Measurements from ENCODE around the gene ZNF148. TPM values are rescaled to one million over a fixed set of nuclear protein-coding genes. Genes with fewer than 3 reads are reported as not detected.
"Not testable (repeated sequence)": the region's sequence is repeated elsewhere in the genome, so short reads cannot be mapped to it uniquely, and the experiment has no call there.

Gene ZNF148
- total RNA-seq, 6 experiments from 2014 or later = 14.3 to 22.6 (median 20.4) TPM

DNA sequence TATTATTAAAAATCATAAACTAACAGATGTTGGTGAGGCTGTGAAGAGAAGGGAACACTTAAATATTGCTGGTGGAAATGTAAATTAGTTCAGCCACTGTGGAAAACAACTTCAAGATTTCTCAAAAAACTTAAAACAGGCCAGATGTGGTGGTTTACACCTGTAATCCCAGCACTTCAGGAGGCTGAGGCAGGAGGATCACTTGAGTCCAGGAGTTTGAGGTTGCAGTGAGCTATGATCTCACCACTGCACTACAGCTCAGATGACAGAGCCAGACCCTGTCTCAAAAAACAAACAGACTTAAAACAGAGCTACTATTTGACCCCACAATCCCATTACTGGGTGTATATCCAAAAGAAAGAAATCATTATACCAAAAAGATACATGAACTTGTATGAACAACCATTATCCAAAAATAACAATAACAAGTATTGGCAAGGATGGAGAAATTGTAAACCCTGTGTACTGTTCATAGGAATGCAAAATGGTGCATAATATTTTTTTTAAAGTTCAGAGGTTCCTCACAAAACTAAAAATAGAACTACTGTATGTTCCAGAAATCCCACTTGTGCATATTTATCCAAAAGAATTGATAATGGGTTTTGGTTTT lies 25.5 kb downstream of the ZNF148 start:
- Histone ChIP-seq H3K9me3 (no peaks in the 10 kb centered on the region), H3K27ac (no peak overlapping the region)
- intact Hi-C loops (cut with DNase I) = no loop called here

GRCh38 chr3:125349055-125349454 lies 26.1 kb downstream of the ZNF148 start:
- no peak for DNase-seq
- H3K4me3 ChIP-seq = no peak overlapping the region
- no peak for TF ChIP-seq POLR2A (IDR thresholded peaks at IDR 0.05)
- TF ChIP-seq CTCF (IDR thresholded peaks at IDR 0.05) = no peak
- WGBS (ENCODE audit: insufficient coverage, low coverage, low lambda C conversion rate, missing lambda C conversion rate) = 26% methylated on average over 3 of the region's 3 CpGs
- no peaks in the 10 kb centered on the region for H3K27me3 ChIP-seq
- H3K4me1 ChIP-seq = peaks cover 0 to 35% (median 14%) of the 10 kb centered on the region in 4 donors
- H3K9me3 ChIP-seq = no peaks in the 10 kb centered on the region
- peak overlapping the region in 2 of 3 donors; percentile 8 to 29 for H3K27ac ChIP-seq
- peak in 3 of 4 donors; percentile 57 to 66 (median 58) for ATAC-seq
- intact Hi-C loops (cut with DNase I) = no loop called here
- no peaks in the 10 kb centered on the region for H3K36me3 ChIP-seq

More for the DNA sequence above, 25.5 kb downstream of the ZNF148 start:
- DNase-seq = no peak
- no peak overlapping the region for H3K4me3 ChIP-seq
- peaks cover 0 to 35% (median 14%) of the 10 kb centered on the region in 4 donors for H3K4me1 ChIP-seq
- no peaks in the 10 kb centered on the region for H3K36me3 ChIP-seq
- no peak for TF ChIP-seq POLR2A (IDR thresholded peaks at IDR 0.05)
- no peak for TF ChIP-seq CTCF (IDR thresholded peaks at IDR 0.05)
- H3K27me3 ChIP-seq = no peaks in the 10 kb centered on the region
- peak in 1 of 4 donors; percentile 17 for ATAC-seq

DNA sequence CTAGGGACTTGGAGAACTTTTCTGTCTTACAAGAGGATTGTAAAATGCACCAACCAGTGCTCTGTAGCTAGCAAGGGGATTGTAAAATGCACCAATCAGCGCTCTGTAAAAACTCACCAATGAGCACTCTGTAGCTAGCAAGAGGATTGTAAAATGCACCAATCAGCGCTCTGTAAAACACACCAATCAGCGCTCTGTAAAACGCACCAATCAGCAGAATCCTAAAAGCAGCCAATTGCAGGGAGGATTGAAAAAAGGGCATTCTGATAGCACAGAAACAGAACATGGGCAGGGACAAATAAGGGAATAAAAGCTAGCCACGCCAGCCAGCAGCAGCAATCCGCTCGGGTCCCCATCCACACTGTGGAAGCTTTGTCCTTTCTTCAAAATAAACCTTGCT lies 31.8 kb downstream of the ZNF148 start:
- H3K27me3 ChIP-seq; H3K27ac ChIP-seq; DNase-seq; H3K36me3 ChIP-seq; H3K4me3 ChIP-seq; intact Hi-C loops (cut with DNase I); H3K9me3 ChIP-seq; ATAC-seq: not testable (repeated sequence)
- WGBS (ENCODE audit: insufficient coverage, low coverage, low lambda C conversion rate, missing lambda C conversion rate) = 96% methylated on average over 5 of the region's 7 CpGs
- H3K4me1 ChIP-seq = peaks cover 0 to 16% (median under 1%) of the 10 kb centered on the region in 4 donors

- H3K4me1 ChIP-seq = peaks cover 0 to 4% (median 0%) of the 10 kb centered on the region in 4 donors
- no peaks in the 10 kb centered on the region for H3K36me3 ChIP-seq
- DNase-seq = no peak
- ATAC-seq = no peak
- WGBS (ENCODE audit: insufficient coverage, low coverage, low lambda C conversion rate, missing lambda C conversion rate) = 100% methylated on average over 1 of the region's 2 CpGs
- H3K9me3 ChIP-seq = no peaks in the 10 kb centered on the region
- no peak overlapping the region for H3K4me3 ChIP-seq
- no peaks in the 10 kb centered on the region for H3K27me3 ChIP-seq
- H3K27ac ChIP-seq = no peak overlapping the region
- no peak for TF ChIP-seq CTCF (IDR thresholded peaks at IDR 0.05)
- TF ChIP-seq POLR2A (IDR thresholded peaks at IDR 0.05) = no peak
- intact Hi-C loops (cut with DNase I) = no loop called here
Observed at GRCh38 chr3:125340121-125340520, 35.0 kb downstream of the ZNF148 start.

DNA sequence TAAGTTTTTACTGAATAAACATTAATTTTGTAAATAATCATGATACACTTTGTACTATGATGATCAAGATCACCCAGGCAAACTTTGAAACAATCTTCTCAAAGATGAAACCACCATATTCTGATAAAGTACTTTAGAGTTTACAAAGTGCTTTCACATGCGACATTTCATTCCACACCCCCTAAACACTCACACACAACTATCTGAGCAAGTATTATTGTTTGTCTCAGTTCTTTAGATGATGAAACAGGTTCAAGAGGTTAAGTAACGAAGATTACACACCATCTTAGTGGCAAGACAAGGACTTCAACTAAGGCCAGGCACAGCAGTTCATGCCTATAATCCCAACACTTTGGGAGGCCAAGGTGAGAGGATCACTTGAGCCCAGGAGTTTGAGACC lies 37.6 kb downstream of the ZNF148 start:
- Histone ChIP-seq H3K27ac (no peak overlapping the region), H3K36me3 (no peaks in the 10 kb centered on the region), H3K9me3 (no peaks in the 10 kb centered on the region), H3K4me3 (no peak overlapping the region), H3K27me3 (no peaks in the 10 kb centered on the region), H3K4me1 (peaks cover 0 to 4% (median 0%) of the 10 kb centered on the region in 4 donors)
- ATAC-seq (peak in 1 of 4 donors; percentile 9), DNase-seq (no peak)
- intact Hi-C loops (cut with DNase I) = no loop called here
- WGBS (ENCODE audit: insufficient coverage, low coverage, low lambda C conversion rate, missing lambda C conversion rate) = 41% methylated on average over 2 of the region's 2 CpGs
- TF ChIP-seq POLR2A (IDR thresholded peaks at IDR 0.05) (no peak), CTCF (IDR thresholded peaks at IDR 0.05) (no peak)
